ENCODE results near the gene LPP.

DNA sequence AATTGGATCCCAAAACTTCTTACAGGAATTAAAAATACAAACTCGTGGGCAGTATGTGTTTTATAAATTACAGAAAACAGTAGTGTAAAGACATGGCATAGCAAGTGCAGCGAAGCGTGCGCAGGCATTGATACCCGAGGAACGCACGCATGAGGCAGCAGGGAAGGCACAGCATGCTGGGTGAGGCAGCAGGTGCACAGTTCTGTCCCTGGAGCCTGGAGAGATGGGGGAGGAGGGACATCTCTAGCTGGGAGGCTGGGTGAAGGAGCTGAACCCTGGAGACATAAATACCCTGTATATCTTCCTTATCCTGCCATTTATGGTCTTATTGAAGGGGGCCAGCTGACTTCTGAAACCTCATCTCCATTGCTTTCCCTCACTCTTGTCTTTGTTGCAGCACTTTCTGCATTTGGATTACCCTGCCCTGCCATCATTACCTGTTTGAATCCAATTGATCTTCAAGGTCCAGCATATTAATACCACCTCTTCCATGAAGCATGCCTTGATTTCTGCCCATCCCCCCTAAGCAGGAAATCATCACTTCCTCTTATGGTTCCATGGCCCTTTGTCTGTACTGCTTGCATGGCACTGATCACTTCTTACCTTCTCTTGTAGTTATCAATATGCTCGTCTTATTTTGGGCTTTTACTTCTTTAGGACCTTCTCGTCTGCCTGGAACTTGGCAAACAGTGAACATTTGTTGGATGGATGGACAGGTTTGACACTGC, 20.5 kb downstream of the LPP start:
- TF ChIP-seq, protein P1, sequence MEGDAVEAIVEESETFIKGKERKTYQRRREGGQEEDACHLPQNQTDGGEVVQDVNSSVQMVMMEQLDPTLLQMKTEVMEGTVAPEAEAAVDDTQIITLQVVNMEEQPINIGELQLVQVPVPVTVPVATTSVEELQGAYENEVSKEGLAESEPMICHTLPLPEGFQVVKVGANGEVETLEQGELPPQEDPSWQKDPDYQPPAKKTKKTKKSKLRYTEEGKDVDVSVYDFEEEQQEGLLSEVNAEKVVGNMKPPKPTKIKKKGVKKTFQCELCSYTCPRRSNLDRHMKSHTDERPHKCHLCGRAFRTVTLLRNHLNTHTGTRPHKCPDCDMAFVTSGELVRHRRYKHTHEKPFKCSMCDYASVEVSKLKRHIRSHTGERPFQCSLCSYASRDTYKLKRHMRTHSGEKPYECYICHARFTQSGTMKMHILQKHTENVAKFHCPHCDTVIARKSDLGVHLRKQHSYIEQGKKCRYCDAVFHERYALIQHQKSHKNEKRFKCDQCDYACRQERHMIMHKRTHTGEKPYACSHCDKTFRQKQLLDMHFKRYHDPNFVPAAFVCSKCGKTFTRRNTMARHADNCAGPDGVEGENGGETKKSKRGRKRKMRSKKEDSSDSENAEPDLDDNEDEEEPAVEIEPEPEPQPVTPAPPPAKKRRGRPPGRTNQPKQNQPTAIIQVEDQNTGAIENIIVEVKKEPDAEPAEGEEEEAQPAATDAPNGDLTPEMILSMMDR (IDR thresholded peaks at IDR 0.05): no peak
- no peak for TF ChIP-seq POLR2A (IDR thresholded peaks at IDR 0.05)
- no peak for TF ChIP-seq EP300 (IDR thresholded peaks at IDR 0.05)

Measured in ovary (tissue), 3 donors.